ENCODE measurements around the gene SRGAP3.

SRGAP3 gene

DNA sequence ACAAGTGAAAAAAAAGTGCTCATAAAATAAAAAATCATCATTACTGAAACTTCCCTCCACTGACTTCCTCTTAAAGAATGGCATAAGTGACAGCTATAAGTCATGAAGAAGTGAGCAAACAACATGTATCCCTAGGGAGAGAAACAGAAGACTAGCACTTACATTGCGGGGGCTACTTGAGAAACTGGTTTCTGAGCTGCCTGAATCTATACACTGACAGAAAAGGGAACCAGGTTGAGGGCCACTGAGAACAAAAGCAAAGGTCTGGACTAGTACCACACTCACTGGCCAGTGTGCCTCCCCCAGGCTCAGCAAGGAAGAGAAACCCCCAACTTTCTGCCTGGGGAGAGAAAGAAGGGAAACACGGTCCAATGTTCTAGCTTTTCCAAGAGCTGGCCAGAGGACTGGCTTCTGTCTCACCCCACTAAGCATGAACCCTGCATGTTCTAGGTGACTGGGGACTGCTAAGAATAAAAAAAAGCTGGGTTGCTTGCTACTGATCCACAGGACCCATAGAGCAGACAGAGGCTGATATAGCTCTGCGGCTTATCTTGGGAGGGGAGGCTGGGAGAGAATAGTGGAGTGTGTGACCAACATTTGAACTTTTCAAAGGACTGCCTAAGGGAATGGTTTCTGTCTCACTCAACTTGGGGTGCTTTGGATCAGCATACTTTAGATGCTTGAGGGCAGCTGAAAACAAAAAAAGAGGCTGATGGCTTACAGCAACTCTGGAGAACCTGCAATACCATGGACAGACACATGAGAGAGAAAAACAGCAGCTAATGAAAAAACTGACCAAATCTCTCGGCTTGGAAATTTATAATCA lies 294.3 kb downstream of the SRGAP3 start:
- Histone ChIP-seq H3K27me3 (no peaks in the 10 kb centered on the region), H3K36me3 (peaks cover 6% of the 10 kb centered on the region), H3K9me3 (no peaks in the 10 kb centered on the region), H3K4me3 (ENCODE audit: low read depth in 1 of 2, low read length in 1 of 2) (no peak overlapping the region), H3K4me1 (ENCODE audit: control insufficient read depth in 1 of 2, insufficient read depth in 1 of 2, low read depth in 1 of 2, low read length in 1 of 2) (peaks cover 3 to 6% of the 10 kb centered on the region in 2 experiments), H3K27ac (no peak overlapping the region)
- TF ChIP-seq, protein P1, sequence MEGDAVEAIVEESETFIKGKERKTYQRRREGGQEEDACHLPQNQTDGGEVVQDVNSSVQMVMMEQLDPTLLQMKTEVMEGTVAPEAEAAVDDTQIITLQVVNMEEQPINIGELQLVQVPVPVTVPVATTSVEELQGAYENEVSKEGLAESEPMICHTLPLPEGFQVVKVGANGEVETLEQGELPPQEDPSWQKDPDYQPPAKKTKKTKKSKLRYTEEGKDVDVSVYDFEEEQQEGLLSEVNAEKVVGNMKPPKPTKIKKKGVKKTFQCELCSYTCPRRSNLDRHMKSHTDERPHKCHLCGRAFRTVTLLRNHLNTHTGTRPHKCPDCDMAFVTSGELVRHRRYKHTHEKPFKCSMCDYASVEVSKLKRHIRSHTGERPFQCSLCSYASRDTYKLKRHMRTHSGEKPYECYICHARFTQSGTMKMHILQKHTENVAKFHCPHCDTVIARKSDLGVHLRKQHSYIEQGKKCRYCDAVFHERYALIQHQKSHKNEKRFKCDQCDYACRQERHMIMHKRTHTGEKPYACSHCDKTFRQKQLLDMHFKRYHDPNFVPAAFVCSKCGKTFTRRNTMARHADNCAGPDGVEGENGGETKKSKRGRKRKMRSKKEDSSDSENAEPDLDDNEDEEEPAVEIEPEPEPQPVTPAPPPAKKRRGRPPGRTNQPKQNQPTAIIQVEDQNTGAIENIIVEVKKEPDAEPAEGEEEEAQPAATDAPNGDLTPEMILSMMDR (IDR thresholded peaks at IDR 0.05): no peak

DNA sequence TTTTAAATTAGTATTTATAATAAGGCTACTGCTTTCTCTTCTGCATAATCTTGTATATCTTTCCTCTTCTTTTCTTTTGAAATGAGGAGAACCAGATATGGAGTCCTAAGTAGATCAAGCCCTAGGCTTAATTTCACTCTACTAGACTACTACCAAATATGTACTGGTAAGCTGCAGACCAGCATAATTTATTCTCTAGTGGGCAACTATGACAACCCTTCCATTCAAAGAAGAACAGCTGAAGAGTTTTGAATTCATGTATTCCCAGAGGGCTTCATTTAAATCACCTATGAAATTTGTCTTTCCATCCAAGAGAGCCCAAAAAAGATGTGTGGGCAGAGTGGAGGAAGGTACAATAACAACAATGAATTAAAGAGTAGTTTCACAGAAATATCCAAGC lies 296.1 kb downstream of the SRGAP3 start:
- Histone ChIP-seq H3K27me3 (no peaks in the 10 kb centered on the region), H3K36me3 (peaks cover 6% of the 10 kb centered on the region), H3K4me3 (ENCODE audit: low read depth in 1 of 2, low read length in 1 of 2) (no peak overlapping the region), H3K4me1 (ENCODE audit: control insufficient read depth in 1 of 2, insufficient read depth in 1 of 2, low read depth in 1 of 2, low read length in 1 of 2) (no peaks in the 10 kb centered on the region), H3K27ac (no peak overlapping the region), H3K9me3 (no peaks in the 10 kb centered on the region)
- TF ChIP-seq, protein P1 (IDR thresholded peaks at IDR 0.05): no peak

DNA sequence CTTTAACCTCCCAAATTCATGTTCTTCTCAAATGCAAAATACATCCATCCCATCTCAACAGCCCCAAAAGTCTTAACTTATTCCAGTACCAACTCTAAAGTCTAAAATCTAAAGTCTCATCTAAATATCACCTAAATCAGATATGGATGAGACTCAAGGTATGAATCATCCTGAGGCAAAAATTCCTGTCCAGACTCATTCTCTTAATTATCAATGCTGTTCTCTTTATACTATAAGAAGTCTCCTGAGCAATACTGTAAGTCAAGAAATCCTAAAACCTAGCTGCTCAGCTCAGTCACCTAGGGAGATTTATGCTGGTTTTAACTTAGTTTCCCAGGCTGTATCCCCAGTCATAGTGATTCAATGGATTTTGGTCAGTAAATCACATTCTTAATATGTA lies 297.3 kb downstream of the SRGAP3 start:
- Histone ChIP-seq H3K4me1 (ENCODE audit: control insufficient read depth in 1 of 2, insufficient read depth in 1 of 2, low read depth in 1 of 2, low read length in 1 of 2) (no peaks in the 10 kb centered on the region), H3K27me3 (no peaks in the 10 kb centered on the region), H3K9me3 (no peaks in the 10 kb centered on the region), H3K36me3 (no peaks in the 10 kb centered on the region), H3K27ac (no peak overlapping the region), H3K4me3 (ENCODE audit: low read depth in 1 of 2, low read length in 1 of 2) (no peak overlapping the region)
- TF ChIP-seq, protein P1 (IDR thresholded peaks at IDR 0.05): no peak

DNA sequence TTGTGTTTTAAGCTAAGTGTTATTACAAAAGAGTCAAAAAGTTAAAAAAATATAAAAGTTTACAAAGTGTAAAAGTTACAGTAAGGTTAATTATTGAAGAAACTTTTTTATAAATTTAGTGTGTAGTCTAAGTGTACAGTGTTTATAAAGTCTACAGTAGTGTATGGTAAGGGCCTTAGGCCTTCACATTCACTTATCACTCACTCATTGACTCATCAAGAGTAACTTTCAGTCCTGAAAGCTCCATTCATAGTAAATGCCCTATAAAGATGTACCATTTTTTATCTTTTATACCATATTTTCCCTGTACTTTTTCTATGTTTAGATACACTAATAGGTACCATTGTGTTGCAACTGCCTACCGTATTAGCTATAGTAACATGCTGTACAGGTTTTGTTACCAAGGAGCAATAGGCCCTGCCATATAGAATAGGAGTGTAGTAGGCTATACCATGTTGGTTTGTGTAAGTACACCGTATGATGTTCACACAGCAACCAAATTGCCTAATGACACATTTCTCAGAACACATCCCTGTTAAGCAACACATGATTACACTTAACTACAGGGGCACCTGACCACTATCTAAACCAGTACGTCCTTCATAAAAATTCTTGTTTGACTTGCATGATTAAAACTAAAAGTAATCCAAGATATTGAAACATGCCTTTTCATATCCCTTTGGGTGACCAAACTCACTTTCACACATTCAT lies 303.4 kb downstream of the SRGAP3 start:
- H3K27me3 ChIP-seq: no peaks in the 10 kb centered on the region
- peak overlapping the region; percentile 25 for H3K27ac ChIP-seq
- peaks cover 7% of the 10 kb centered on the region for H3K9me3 ChIP-seq
- TF ChIP-seq, protein P1 (IDR thresholded peaks at IDR 0.05): no peak
- no peaks in the 10 kb centered on the region for H3K36me3 ChIP-seq
- H3K4me1 ChIP-seq (ENCODE audit: control insufficient read depth in 1 of 2, insufficient read depth in 1 of 2, low read depth in 1 of 2, low read length in 1 of 2): peaks cover 5 to 10% of the 10 kb centered on the region in 2 experiments
- no peak overlapping the region for H3K4me3 ChIP-seq (ENCODE audit: low read depth in 1 of 2, low read length in 1 of 2)

DNA sequence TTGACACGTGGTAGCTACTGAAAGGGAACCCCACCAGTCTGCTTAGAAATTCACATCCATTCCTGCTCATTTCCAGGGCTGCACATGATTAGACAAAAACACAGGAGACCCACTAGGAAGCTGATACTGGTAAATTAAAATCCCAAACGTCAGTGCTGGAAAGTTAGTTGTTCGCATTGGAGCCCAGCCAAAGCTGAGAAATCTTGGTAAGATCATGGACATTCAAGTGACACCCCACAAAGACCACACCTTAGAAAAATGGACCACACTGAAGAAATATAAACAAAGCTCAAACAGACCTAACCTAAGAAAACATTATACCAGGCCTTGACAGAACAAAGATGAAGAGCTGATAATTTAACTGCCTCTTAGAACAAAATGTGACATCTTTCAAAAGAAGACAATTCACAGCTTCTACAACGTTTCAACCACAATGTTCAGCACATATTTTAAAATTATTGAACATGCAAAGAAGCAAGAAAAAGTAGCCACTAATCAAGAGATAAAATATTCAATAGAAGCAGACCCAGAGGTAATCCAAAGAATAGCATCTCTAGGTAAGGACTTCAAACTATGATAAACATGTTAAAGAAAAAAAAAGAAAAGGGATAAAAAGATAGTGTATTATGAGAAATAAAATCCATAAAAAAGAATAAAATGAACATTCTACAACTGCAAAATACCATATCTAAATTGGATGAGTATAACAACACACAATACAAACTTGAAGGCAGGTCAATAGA lies 306.5 kb downstream of the SRGAP3 start:
- H3K27me3 ChIP-seq: no peaks in the 10 kb centered on the region
- TF ChIP-seq, protein P1 (IDR thresholded peaks at IDR 0.05): no peak
- H3K4me3 ChIP-seq (ENCODE audit: low read depth in 1 of 2, low read length in 1 of 2): no peak overlapping the region
- H3K4me1 ChIP-seq (ENCODE audit: control insufficient read depth in 1 of 2, insufficient read depth in 1 of 2, low read depth in 1 of 2, low read length in 1 of 2): peaks cover 5 to 10% of the 10 kb centered on the region in 2 experiments
- no peak overlapping the region for H3K27ac ChIP-seq
- peaks cover 7% of the 10 kb centered on the region for H3K9me3 ChIP-seq
- H3K36me3 ChIP-seq: peaks cover 5% of the 10 kb centered on the region
